Measurements from ENCODE around the gene MBL2. TPM values are rescaled to one million over a fixed set of nuclear protein-coding genes. Genes with fewer than 3 reads are reported as not detected.

Gene MBL2
- total RNA-seq, 1 donor from 2014 or later: not detected

- Histone ChIP-seq H3K27ac (no peak overlapping the region), H3K4me1 (no peaks in the 10 kb centered on the region), H3K27me3 (ENCODE audit: low read depth) (no peaks in the 10 kb centered on the region), H3K9me3 (no peaks in the 10 kb centered on the region), H3K4me3 (no peak overlapping the region), H3K36me3 (no peaks in the 10 kb centered on the region)
- intact Hi-C loops (cut with DNase I): no loop called here
- no peak for DNase-seq
- TF ChIP-seq, protein P1, sequence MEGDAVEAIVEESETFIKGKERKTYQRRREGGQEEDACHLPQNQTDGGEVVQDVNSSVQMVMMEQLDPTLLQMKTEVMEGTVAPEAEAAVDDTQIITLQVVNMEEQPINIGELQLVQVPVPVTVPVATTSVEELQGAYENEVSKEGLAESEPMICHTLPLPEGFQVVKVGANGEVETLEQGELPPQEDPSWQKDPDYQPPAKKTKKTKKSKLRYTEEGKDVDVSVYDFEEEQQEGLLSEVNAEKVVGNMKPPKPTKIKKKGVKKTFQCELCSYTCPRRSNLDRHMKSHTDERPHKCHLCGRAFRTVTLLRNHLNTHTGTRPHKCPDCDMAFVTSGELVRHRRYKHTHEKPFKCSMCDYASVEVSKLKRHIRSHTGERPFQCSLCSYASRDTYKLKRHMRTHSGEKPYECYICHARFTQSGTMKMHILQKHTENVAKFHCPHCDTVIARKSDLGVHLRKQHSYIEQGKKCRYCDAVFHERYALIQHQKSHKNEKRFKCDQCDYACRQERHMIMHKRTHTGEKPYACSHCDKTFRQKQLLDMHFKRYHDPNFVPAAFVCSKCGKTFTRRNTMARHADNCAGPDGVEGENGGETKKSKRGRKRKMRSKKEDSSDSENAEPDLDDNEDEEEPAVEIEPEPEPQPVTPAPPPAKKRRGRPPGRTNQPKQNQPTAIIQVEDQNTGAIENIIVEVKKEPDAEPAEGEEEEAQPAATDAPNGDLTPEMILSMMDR (IDR thresholded peaks at IDR 0.05): no peak
- ATAC-seq: peak; percentile 58 to 64
These were observed 17.1 kb downstream of the MBL2 start for GRCh38 chr10:52755297-52756062.

DNA sequence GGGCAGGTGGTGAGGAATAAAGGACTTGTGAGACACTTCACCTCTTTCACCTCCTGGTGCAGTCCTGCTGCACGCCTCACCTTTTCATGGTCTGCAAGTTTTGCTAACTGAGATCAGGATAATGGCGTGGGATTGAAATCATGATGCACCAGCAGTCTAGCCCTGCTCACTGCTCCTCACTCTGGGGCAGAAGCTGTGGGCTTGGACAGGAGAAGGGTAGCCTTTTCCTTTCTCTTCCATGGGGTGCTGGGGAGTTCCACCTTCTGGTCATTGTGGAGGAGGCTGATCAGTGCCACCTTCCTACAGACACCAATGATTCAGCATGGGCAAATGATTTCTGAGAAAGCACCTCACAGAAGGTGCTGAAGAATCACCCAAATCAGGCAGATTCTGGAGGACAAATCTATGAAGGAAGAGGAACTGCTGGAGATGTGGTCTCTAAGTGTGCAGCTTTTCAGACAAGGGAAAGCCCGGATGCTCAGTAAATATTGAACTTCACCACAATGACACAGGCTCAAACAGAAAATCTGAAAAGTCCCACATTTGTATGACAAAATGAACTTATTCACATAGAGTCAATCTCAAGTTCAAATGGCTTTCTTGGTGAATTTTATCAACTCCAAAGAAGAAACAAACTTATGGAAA is 19.7 kb downstream of the MBL2 start:
- Histone ChIP-seq H3K9me3 (no peaks in the 10 kb centered on the region), H3K27me3 (ENCODE audit: low read depth) (no peaks in the 10 kb centered on the region), H3K4me1 (no peaks in the 10 kb centered on the region), H3K4me3 (no peak overlapping the region), H3K27ac (no peak overlapping the region), H3K36me3 (no peaks in the 10 kb centered on the region)
- TF ChIP-seq, protein P1 (IDR thresholded peaks at IDR 0.05): no peak
- DNase-seq: no peak
- ATAC-seq: no peak
- intact Hi-C loops (cut with DNase I): no loop called here

DNA sequence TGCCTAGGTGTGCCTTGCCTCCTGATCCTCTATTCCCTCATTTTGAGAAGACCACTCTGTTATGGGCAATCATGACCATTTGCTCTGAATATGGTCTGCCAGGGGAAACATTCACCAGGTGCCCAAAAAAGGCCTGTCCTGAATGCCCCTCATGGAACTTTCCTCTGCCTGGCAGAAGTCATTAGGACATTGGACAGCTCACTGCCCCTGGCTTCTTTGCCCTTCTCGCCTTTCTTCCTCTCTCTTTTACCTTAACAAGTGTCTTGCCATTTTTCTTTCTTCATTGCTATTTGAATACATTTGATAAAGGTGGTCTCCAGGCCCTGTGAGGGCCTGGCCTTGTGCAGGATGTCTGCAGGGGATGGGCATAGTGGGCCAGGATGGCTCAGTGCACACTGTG is 20.3 kb downstream of the MBL2 start:
- H3K9me3 ChIP-seq: no peaks in the 10 kb centered on the region
- H3K4me1 ChIP-seq: no peaks in the 10 kb centered on the region
- intact Hi-C loops (cut with DNase I): no loop called here
- H3K36me3 ChIP-seq: no peaks in the 10 kb centered on the region
- no peaks in the 10 kb centered on the region for H3K27me3 ChIP-seq (ENCODE audit: low read depth)
- DNase-seq (no peak), ATAC-seq (no peak)
- H3K27ac ChIP-seq: no peak overlapping the region
- TF ChIP-seq, protein P1 (IDR thresholded peaks at IDR 0.05): no peak
- no peak overlapping the region for H3K4me3 ChIP-seq

DNA sequence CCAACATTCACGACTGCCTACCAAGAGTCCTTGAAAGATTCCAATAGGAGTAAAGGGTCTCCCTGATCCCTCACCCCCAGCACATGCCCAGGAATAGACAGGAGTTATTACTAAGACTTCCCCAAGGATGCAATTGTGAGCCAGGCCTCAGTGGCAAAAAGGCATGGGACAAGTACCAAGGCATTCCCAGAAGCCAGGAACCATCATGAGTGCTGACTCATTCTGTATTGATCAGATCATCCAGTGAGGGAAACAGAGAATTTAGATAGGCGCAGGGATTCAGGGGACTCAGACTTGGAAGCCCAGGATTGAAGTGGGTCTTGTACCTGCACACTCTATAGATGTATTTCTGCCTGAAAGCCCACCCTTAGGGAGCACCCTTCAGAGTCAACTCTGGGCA is 21.2 kb downstream of the MBL2 start:
- no peak overlapping the region for H3K27ac ChIP-seq
- no peaks in the 10 kb centered on the region for H3K9me3 ChIP-seq
- H3K4me1 ChIP-seq: no peaks in the 10 kb centered on the region
- H3K36me3 ChIP-seq: no peaks in the 10 kb centered on the region
- H3K4me3 ChIP-seq: no peak overlapping the region
- TF ChIP-seq, protein P1 (IDR thresholded peaks at IDR 0.05): no peak
- intact Hi-C loops (cut with DNase I): no loop called here
- no peaks in the 10 kb centered on the region for H3K27me3 ChIP-seq (ENCODE audit: low read depth)
- DNase-seq (no peak), ATAC-seq (no peak)

- H3K27ac ChIP-seq: no peak overlapping the region
- DNase-seq (no peak), ATAC-seq (no peak)
- TF ChIP-seq, protein P1 (IDR thresholded peaks at IDR 0.05): no peak
- H3K4me3 ChIP-seq: no peak overlapping the region
- intact Hi-C loops (cut with DNase I): no loop called here
- H3K9me3 ChIP-seq: no peaks in the 10 kb centered on the region
- H3K36me3 ChIP-seq: no peaks in the 10 kb centered on the region
- H3K27me3 ChIP-seq (ENCODE audit: low read depth): no peaks in the 10 kb centered on the region
- H3K4me1 ChIP-seq: no peaks in the 10 kb centered on the region
These were observed 22.0 kb downstream of the MBL2 start for GRCh38 chr10:52750629-52751028.

All from lower lobe of right lung (tissue), 2 donors.